HG03558 (cell line): ENCODE results near the gene CCND2.

Source experiments
- ATAC-seq: cut with Tn5 transposase; IDR thresholded peaks from one replicate; pipeline ENCODE4 v1.9.1; 2021; ENCODE audit warnings: moderate number of reproducible peaks; ENCODE audit not compliant: unreplicated experiment; ENCODE audit errors: extremely low read depth

Gene CCND2

DNA sequence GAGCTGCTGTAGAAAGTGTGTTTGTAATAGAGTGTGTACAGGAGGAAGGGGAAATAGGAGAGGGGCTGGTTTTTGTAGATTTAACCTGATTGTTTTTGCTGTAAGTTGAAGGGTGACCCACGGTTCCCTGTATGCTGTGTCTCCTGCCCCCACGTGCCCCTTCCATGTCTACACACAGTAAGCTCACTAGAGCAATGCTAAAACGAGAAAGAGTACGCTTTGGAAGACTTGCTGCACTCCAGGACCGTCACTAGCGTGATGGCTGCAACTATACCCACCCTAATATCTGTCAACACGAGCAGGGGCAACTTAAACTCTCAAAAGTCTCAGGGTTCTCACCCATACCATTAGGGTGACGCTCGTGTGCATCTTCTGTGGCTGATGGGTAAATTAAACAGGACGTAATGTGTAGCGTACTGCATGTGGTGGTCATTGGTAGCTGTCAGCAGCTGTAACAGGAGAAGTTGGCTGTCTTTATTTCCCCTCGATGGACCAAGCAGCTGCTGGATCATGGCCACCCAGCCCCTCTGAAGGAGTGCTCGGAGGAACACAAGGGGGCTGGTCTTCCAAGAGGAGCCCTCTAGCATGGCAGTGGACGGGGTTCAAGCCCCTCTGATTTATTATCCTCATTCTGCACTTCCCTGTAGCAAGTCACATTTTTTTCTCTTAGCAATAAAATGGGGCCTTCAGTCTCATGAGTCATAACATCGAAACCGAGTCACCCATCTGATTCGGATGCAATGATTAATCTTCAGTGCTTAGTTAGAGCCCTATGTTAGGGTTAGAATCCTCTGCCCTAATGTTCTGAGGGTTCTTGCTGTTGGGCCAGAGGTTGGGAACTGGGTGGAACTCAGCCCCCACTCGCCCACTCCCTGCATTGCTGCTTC is 14.0 kb downstream of the CCND2 start:
- no peak for ATAC-seq

GRCh38 chr12:4288296-4289131 is 15.0 kb downstream of the CCND2 start:
- ATAC-seq, result no peak

GRCh38 chr12:4289231-4289878 is 15.8 kb downstream of the CCND2 start:
- ATAC-seq, result no peak

DNA sequence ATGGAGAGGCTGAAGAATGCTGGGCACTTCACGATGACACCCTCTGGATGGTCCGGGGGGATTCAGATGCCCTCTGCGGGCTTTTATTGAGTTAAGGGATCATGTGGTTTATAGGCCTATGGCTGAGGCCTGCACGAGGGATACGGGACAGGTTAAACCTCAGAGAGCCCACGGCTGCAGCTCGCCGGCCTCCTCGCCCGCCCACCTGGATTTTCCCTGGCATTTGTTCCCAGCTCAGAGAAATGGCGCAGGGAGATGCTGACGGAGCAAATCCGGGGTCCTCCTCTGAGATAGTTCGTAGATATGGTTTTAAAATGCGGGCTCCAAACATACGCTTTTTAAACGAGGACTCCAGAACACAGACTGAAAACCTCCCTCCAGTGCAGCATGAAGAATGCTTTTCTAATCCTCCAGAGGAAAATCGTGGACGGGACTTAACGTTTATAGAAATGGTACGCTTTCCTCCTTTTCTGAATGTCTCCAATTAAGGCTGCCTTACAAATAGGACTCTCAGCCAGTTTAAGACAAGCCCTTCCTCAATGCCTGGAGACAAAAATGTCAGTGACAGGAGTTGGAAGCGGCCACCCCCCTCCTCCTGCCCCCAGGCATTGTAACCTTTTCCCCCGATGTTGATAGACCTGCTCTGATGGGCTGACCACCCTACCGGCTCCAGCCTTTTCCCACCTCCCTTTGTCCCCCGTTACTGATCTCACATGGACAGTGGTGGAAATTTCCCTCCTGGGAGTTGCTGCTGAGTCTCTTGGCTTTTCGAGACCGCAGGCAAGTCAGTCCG is 16.6 kb downstream of the CCND2 start:
- ATAC-seq, result no peak

DNA sequence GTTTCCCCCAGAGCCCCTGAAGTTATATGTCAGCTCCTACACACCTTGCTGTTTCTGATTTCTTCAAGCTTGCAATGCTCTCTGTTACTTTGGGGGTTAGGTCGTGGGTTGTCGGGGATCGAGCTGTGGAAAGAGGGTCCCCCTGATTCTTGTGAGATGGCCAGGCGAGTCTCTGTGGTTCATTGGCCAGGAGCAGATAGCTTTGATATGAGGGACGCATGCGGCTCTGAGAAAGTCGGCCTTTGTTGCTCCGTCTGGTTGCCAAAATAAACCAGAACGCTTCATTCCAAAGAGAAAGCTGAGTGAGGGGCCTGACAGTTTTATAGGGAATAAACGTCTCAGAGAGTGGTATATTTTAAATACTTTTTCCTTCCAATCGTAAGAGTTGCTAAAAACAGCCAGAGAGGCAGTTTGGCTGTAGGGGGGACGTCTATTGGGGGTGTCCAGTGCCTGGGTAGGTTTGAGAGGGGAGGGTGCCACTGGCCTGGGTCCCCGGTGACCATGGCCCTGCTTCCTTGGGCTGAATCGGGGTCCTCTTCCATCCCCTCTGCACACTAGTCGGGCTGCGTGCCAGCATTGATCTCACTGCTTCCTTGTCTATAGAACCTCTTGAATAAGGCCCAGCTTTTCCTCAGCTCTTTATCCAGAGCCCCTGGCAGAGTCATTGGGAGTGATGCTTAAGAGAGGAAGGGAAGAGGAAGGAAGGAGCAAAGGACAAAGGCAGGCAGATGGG is 18.9 kb downstream of the CCND2 start:
- no peak for ATAC-seq

GRCh38 chr12:4293299-4293965 is 19.9 kb downstream of the CCND2 start:
- ATAC-seq, result no peak

- no peak for ATAC-seq
Observed at GRCh38 chr12:4293966-4294505, 20.5 kb downstream of the CCND2 start.

DNA sequence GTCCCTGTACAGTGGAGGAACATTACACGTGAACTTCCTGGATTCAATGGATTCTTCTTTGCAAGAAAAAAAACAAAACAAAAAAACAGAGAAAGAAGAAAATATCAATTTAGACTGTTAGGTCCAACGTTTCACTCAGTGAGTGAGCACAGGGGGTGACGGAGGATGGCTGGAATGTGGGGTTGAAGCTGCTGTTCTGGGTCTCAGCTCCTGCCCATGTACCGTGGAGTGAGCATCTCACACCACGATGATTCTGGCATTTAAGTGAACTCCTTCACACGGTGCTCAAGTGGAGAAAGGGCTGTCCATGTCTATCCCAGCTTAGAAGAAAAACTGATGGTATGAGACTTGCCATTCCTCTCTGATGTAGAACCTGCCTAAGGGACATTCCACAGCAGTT is 23.2 kb downstream of the CCND2 start:
- no peak for ATAC-seq

GRCh38 chr12:4297617-4298016 is 24.1 kb downstream of the CCND2 start:
- no peak for ATAC-seq

- no peak for ATAC-seq
Observed at GRCh38 chr12:4300883-4301282, 27.3 kb downstream of the CCND2 start.

- ATAC-seq, result no peak
Observed at GRCh38 chr12:4301932-4302501, 28.5 kb downstream of the CCND2 start.

DNA sequence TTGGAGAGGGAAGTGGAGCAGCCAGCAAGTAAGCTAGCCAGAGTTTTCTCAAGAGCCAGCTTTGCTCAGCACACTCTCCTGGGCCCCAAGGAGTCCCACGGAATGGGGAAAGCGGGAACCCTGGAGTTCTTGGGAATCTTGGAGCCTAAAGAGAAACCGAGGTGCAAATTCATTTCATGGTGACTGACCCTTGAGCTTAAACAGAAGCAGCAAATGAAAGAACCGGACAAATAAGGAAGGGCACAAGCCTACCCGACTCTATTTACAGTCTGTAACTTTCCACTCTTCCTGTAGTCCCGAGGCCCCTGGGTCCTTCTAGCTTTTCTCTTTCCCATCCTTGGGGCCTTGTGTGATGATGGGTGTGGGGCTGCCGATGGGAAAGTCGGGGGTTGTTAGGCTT is 29.3 kb downstream of the CCND2 start:
- no peak for ATAC-seq

GRCh38 chr12:4303750-4304149 is 30.2 kb downstream of the CCND2 start:
- no peak for ATAC-seq

GRCh38 chr12:4307593-4308333 is 34.2 kb downstream of the CCND2 start:
- ATAC-seq, result no peak

DNA sequence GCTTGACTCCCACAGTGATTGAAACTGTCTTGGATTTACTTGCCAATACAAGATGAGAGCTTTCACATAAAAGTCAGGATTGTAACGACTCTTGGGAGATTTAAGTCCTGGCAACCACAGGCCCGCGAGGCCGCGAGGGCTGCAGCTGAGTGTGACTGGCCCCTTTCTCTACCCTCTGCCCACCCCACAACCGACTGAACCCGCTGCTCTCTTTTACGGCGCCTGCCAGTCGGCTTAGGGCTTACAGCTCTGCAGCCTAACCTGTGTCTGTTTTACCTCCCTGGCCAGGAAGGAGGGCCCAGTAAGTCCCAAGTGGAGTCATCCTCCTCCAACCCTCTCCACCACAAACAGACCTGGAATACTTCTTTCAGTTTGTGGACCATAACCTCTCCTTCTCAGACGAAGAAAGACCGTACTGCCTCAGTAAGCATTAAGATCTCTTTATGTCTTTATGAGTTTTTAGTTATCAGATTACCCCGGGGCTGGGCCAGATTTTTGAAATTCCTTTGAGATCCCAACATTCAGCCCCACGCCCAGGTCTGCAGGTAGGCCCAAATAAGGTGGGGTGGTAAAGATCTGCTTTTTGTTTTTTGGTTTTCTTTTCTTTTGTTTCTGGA is 34.9 kb downstream of the CCND2 start:
- no peak for ATAC-seq

DNA sequence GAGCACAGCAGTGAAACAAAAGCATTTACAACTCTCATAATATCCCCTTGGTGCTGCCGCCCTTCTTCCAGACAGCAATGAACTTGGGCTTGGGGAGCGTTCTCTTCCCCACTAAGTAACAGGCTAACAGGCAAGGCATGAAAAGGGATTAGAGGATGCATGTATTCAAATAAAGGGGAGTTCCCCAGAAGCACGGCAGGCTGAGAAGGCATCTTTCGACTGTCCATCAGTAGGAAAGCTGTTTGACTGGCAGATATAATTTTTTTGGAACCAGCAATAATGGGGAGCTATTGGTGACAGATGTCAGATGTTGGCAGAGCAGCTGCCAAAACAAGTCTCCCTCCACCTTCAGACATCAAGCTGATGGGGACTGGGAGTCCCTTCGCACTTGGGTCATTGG is 38.2 kb downstream of the CCND2 start:
- no peak for ATAC-seq

GRCh38 chr12:4312251-4312650 is 38.7 kb downstream of the CCND2 start:
- no peak for ATAC-seq
